K562 (cell line): ENCODE measurements around the gene PTPRU. TPM values are rescaled to one million over a fixed set of nuclear protein-coding genes. Genes with fewer than 3 reads are reported as not detected.

ENCODE experiments used
- ATF7 ChIP-seq: fragments of 450-650 bp; IDR thresholded peaks from 2 replicates; pipeline ENCODE4 v1.7.1; 2014; ENCODE audit warnings: mild to moderate bottlenecking, moderate library complexity
- BRD4 ChIP-seq: fragments of 200-600 bp; sonication (generic); IDR thresholded peaks from 2 replicates; pipeline ENCODE4 v1.6.1; 2017; ENCODE audit warnings: inconsistent platforms
- ERF ChIP-seq: fragments of 450-650 bp; formaldehyde crosslinking; IDR thresholded peaks from 2 replicates; pipeline ENCODE4 v1.4.0; 2020; ENCODE audit warnings: mild to moderate bottlenecking, mixed read lengths
- GATAD2B ChIP-seq: fragments of 450-650 bp; IDR thresholded peaks from 2 replicates; pipeline ENCODE4 v1.6.1; 2017; ENCODE audit warnings: mild to moderate bottlenecking, borderline replicate concordance
- HOXB6 ChIP-seq: fragments of 250-450 bp; sonication (Bioruptor Pico); IDR thresholded peaks from 2 replicates; pipeline ENCODE4 v1.5.1; 2022; ENCODE audit warnings: mild to moderate bottlenecking, borderline replicate concordance
- JUND ChIP-seq, 2 experiments: IDR thresholded peaks; 2 replicates in 1 of 2; 3 replicates in 1 of 2; pipeline ENCODE4 v1.6.1; 2011; ENCODE audit warnings: borderline replicate concordance in 2 of 2, low read depth in 2 of 2, low read length in 2 of 2, improper control_type of control experiment in 1 of 2, missing biosample characterization in 1 of 2, missing genetic modification characterization in 1 of 2, missing genetic modification reagents in 1 of 2
- NCOA6 ChIP-seq: fragments of 450-650 bp; IDR thresholded peaks from 2 replicates; pipeline ENCODE4 v1.6.1; 2017; ENCODE audit warnings: mild to moderate bottlenecking
- PATZ1 ChIP-seq: fragments of 250-450 bp; sonication (Bioruptor Pico); IDR thresholded peaks from 2 replicates; pipeline ENCODE4 v1.5.0; 2020; ENCODE audit warnings: mild to moderate bottlenecking, borderline replicate concordance
- PRDM10 ChIP-seq: fragments of 450-650 bp; IDR thresholded peaks from 2 replicates; pipeline ENCODE4 v1.6.1; 2018; ENCODE audit not compliant: partially characterized antibody
- RBM15 ChIP-seq: fragments of 200-400 bp; formaldehyde crosslinking; IDR thresholded peaks from 2 replicates; pipeline ENCODE4 v1.6.1; 2018; ENCODE audit warnings: mild to moderate bottlenecking, low read length, moderate library complexity; ENCODE audit not compliant: insufficient read depth
- RBM25 ChIP-seq: fragments of 200-400 bp; formaldehyde crosslinking; IDR thresholded peaks from 2 replicates; pipeline ENCODE4 v1.6.1; 2018; ENCODE audit warnings: low read length, low read depth, moderate library complexity; ENCODE audit not compliant: severe bottlenecking
- SMARCE1 ChIP-seq: fragments of 450-650 bp; IDR thresholded peaks from 2 replicates; pipeline ENCODE4 v1.7.1; 2016; ENCODE audit warnings: mild to moderate bottlenecking
- SOX6 ChIP-seq: fragments of 450-650 bp; IDR thresholded peaks from 2 replicates; pipeline ENCODE4 v1.6.1; 2014; ENCODE audit warnings: mild to moderate bottlenecking
- TBL1XR1 ChIP-seq, 2 experiments: IDR thresholded peaks; 2 replicates each; pipeline ENCODE4 v1.6.1; 2012; ENCODE audit warnings: improper control_type of control experiment in 2 of 2, low read length in 2 of 2, mild to moderate bottlenecking in 1 of 2
- ZBED1 ChIP-seq: IDR thresholded peaks from 2 replicates; pipeline ENCODE4 v1.6.1; 2014
- ZNF175 ChIP-seq: fragments of 200-800 bp; sonication (Bioruptor generic); IDR thresholded peaks from 2 replicates; pipeline ENCODE4 v1.6.1; 2016; ENCODE audit warnings: low read depth, mild to moderate bottlenecking, missing genetic modification characterization, missing compliant biosample characterization
- ZNF395 ChIP-seq: fragments of 200-800 bp; sonication (Bioruptor generic); IDR thresholded peaks from 2 replicates; pipeline ENCODE4 v1.6.1; 2017; ENCODE audit warnings: missing genetic modification characterization, missing compliant biosample characterization
- ZNF707 ChIP-seq: fragments of 250-450 bp; sonication (Bioruptor Pico); conservative IDR thresholded peaks from 2 replicates; pipeline ENCODE4 v1.8.0; 2022; ENCODE audit warnings: inconsistent platforms, mild to moderate bottlenecking, moderate library complexity
- polyA plus RNA-seq, 8 experiments: library from polyadenylated mRNA; depleted of rRNA in 4 of 8; stranded (reverse) in 5 of 8; unstranded in 3 of 8; fragments of >200 nt; fragmentation: Nextera tagmentation in 2 of 8; fragmentation: Illumina TruSeq in 1 of 8; extraction: Ambion mirVana in 2 of 8; extraction: Trizol in 1 of 8; gene quantifications; 2 replicates each; pipeline versions ENCODE4 v1.2.1 to v1.2.3, GENCODE V29; 2011 to 2014; ENCODE audit warnings: inconsistent platforms in 1 of 8, missing spikeins in 1 of 8
- total RNA-seq, 7 experiments: library from RNA; depleted of rRNA in 6 of 7; stranded (reverse); fragments of >200 nt in 6 of 7; fragmentation: Illumina TruSeq in 2 of 7; extraction: Trizol in 2 of 7; gene quantifications; 2 replicates each; pipeline versions ENCODE4 v1.2.1 to v1.2.3, GENCODE V29; 2011 to 2021; ENCODE audit warnings: low replicate concordance in 1 of 7

The PTPRU gene
- total and polyA plus RNA-seq, 9 of the 15 experiments (the other 6 are each of a cell fraction or from before 2014, with no cell fraction given): 0.01 to 2.9 (median 1.0) TPM

- TF ChIP-seq ZNF395 (CRISPR knock-in tag) (peak; percentile 76; the same call in 1 of the 2 replicates), BRD4 (no peak), PATZ1 (CRISPR knock-in tag) (no peak), PRDM10 (peak; percentile 60), ZNF707 (0 out of 2 replicates have a peak, but pooled peaks have one; percentile 30), ERF (CRISPR knock-in tag) (no peak; the same call in 1 of the 2 replicates), HOXB6 (CRISPR knock-in tag) (no peak), SOX6 (peak; percentile 15; the same call in 1 of the 2 replicates), JUND (IDR thresholded peaks at IDR 0.05; ENCODE audit: borderline replicate concordance, low read depth, low read length) (peak; percentile 78), JUND (tag; IDR thresholded peaks at IDR 0.05; ENCODE audit: borderline replicate concordance, low read depth, low read length) (peak; percentile 72; the same call in 1 of the 3 replicates), TBL1XR1 (IDR thresholded peaks at IDR 0.05; ENCODE audit: low read length in 2 of 2) (peak; percentile 70 to 81; a peak in 3 of 4 replicates), RBM15 (no peak), NCOA6 (peak; percentile 92), ZBED1 (no peak), GATAD2B (no peak), SMARCE1 (0 out of 2 replicates have a peak, but pooled peaks have one; percentile 17), ATF7 (peak; percentile 92), RBM25 (peak; percentile 54), ZNF175 (CRISPR knock-in tag) (no peak)
Observed at GRCh38 chr1:29230553-29231378, 5.6 kb upstream of the PTPRU start, which contains the start of gene MECR (continued).
